Bronchial epithelial cell (primary cell): ENCODE data around the gene SMTNL2. TPM values are rescaled to one million over a fixed set of nuclear protein-coding genes. Genes with fewer than 3 reads are reported as not detected.
"Not testable (repeated sequence)": the region's sequence is repeated elsewhere in the genome, so short reads cannot be mapped to it uniquely, and the experiment has no call there.

Experiments
- DNase-seq: peaks from one replicate; pipeline ENCODE4 v3.0.0-alpha.2; 2010; ENCODE audit warnings: low read depth
- FAIRE-seq: peaks from 2 replicates; lab custom pipeline; 2011; peaks lifted over from hg19 to GRCh38; lab: Jason Lieb, UNC
- H3K27me3 ChIP-seq: 2 replicates; pipeline ENCODE4 v1.5.1; 2011; ENCODE audit warnings: low read length; ENCODE audit not compliant: control insufficient read depth, insufficient read depth
- H3K36me3 ChIP-seq: 2 replicates; pipeline ENCODE4 v1.5.1; 2011; ENCODE audit warnings: low read length; ENCODE audit not compliant: control insufficient read depth, insufficient read depth
- H3K4me3 ChIP-seq: 2 replicates; pipeline ENCODE4 v1.5.1; 2011; ENCODE audit warnings: mild to moderate bottlenecking, low read depth, low read length, control low read depth
- CTCF ChIP-seq: IDR thresholded peaks from 2 replicates; pipeline ENCODE4 v1.5.1; 2011; ENCODE audit warnings: mild to moderate bottlenecking, moderate library complexity, low read length, control low read depth, inconsistent platforms; ENCODE audit not compliant: insufficient read depth, severe bottlenecking
- total RNA-seq: library from RNA; depleted of rRNA; stranded (reverse); fragments of >200 nt; gene quantifications from 2 replicates; pipeline ENCODE4 v1.2.1, GENCODE V29; 2014

Gene SMTNL2
- total RNA-seq, 1 donor from 2014 or later = not detected

- Histone ChIP-seq H3K27me3 (peaks cover 17% of the 10 kb centered on the region), H3K36me3 (no peaks in the 10 kb centered on the region), H3K4me3 (no peak overlapping the region)
- DNase-seq (no peak), FAIRE-seq (no peak)
- no peak for TF ChIP-seq CTCF
Measured at GRCh38 chr17:4634976-4635375, 50.6 kb downstream of the SMTNL2 start.

- peaks cover 18% of the 10 kb centered on the region for H3K27me3 ChIP-seq
- FAIRE-seq = peak; percentile 55
- TF ChIP-seq CTCF = no peak
- no peaks in the 10 kb centered on the region for H3K36me3 ChIP-seq
- no peak for DNase-seq
- no peak overlapping the region for H3K4me3 ChIP-seq
Measured at GRCh38 chr17:4635823-4636375, 51.6 kb downstream of the SMTNL2 start.

- FAIRE-seq (no peak), DNase-seq (no peak)
- TF ChIP-seq CTCF = no peak
- Histone ChIP-seq H3K27me3 (peaks cover 24% of the 10 kb centered on the region), H3K36me3 (no peaks in the 10 kb centered on the region), H3K4me3 (no peak overlapping the region)
Measured at GRCh38 chr17:4636474-4637100, 52.3 kb downstream of the SMTNL2 start.

GRCh38 chr17:4638766-4639165 lies 54.4 kb downstream of the SMTNL2 start:
- not testable (repeated sequence) for H3K36me3 ChIP-seq, DNase-seq, H3K4me3 ChIP-seq
- peak; percentile 68 for FAIRE-seq
- peaks cover 33% of the 10 kb centered on the region for H3K27me3 ChIP-seq

- H3K36me3 ChIP-seq, FAIRE-seq: not testable (repeated sequence)
- Histone ChIP-seq H3K4me3 (peak overlapping the region; percentile 26), H3K27me3 (peaks cover 33% of the 10 kb centered on the region)
- peak; percentile 13 for DNase-seq
Measured at GRCh38 chr17:4639301-4640059, 55.2 kb downstream of the SMTNL2 start.

- not testable (repeated sequence) for DNase-seq, H3K36me3 ChIP-seq, FAIRE-seq
- H3K4me3 ChIP-seq = peak overlapping the region; percentile 17
- peaks cover 29% of the 10 kb centered on the region for H3K27me3 ChIP-seq
Measured at GRCh38 chr17:4640569-4641188, 56.4 kb downstream of the SMTNL2 start.
